Mesenchymal stem cell (in vitro differentiated cells and primary cell): ENCODE measurements around the gene UBC.

Experiments used
- DNase-seq: peaks from one replicate; pipeline ENCODE4 v3.0.0-alpha.2; 2013
- H2AFZ ChIP-seq: one replicate; pipeline ENCODE4 v1.6.1; 2013; ENCODE audit warnings: low read depth, mild to moderate bottlenecking, control low read depth, inconsistent platforms, low read length, moderate library complexity
- H2AK5ac ChIP-seq: 2 replicates; pipeline ENCODE4 v1.6.1; 2013; ENCODE audit warnings: low read length, moderate library complexity, mild to moderate bottlenecking, inconsistent platforms; ENCODE audit not compliant: severe bottlenecking
- H2BK120ac ChIP-seq: one replicate; pipeline ENCODE4 v1.6.1; 2013; ENCODE audit warnings: low read depth, mild to moderate bottlenecking, inconsistent platforms, low read length, moderate library complexity
- H2BK12ac ChIP-seq, 2 experiments: one replicate each; pipeline ENCODE4 v1.6.1; 2013; ENCODE audit warnings: inconsistent platforms in 2 of 2, low read length in 2 of 2, mild to moderate bottlenecking in 2 of 2, moderate library complexity in 2 of 2, control low read depth in 1 of 2
- H2BK15ac ChIP-seq: one replicate; pipeline ENCODE4 v1.6.1; 2013; ENCODE audit warnings: mild to moderate bottlenecking, low read depth, inconsistent platforms; ENCODE audit not compliant: poor library complexity, severe bottlenecking
- H2BK5ac ChIP-seq: 2 replicates; pipeline ENCODE4 v1.6.1; 2013; ENCODE audit warnings: low read depth, mild to moderate bottlenecking, low read length, control low read depth, inconsistent platforms; ENCODE audit not compliant: poor library complexity, severe bottlenecking
- H3K14ac ChIP-seq, 2 experiments: one replicate each; pipeline ENCODE4 v1.6.1; 2013; ENCODE audit warnings: inconsistent platforms in 2 of 2, low read length in 2 of 2, control low read depth in 1 of 2, mild to moderate bottlenecking in 1 of 2, moderate library complexity in 1 of 2
- H3K18ac ChIP-seq, 2 experiments: one replicate each; pipeline ENCODE4 v1.6.1; 2013; ENCODE audit warnings: inconsistent platforms in 2 of 2, low read length in 2 of 2, control low read depth in 1 of 2, low read depth in 1 of 2, mild to moderate bottlenecking in 1 of 2
- H3K23ac ChIP-seq, 2 experiments: one replicate each; pipeline ENCODE4 v1.6.1; 2013; ENCODE audit warnings: inconsistent platforms in 2 of 2, low read length in 2 of 2, mild to moderate bottlenecking in 2 of 2, moderate library complexity in 2 of 2, control low read depth in 1 of 2
- H3K27ac ChIP-seq: 2 replicates; pipeline ENCODE4 v1.5.1; 2013; ENCODE audit warnings: mild to moderate bottlenecking, moderate library complexity, low read length, control low read depth, inconsistent platforms; ENCODE audit not compliant: poor library complexity, severe bottlenecking
- H3K27me3 ChIP-seq, 2 experiments: 2 replicates each; pipeline versions ENCODE4 v1.6.1 to v1.7.0; 2013; ENCODE audit warnings: low read length in 2 of 2, mild to moderate bottlenecking in 2 of 2, moderate library complexity in 2 of 2, control low read depth in 1 of 2, inconsistent platforms in 1 of 2; ENCODE audit not compliant: control insufficient read depth in 1 of 2, insufficient read depth in 1 of 2
- H3K36me3 ChIP-seq, 2 experiments: 2 replicates each; pipeline versions ENCODE4 v1.6.1 to v1.7.0; 2013; ENCODE audit warnings: low read length in 2 of 2, control low read depth in 1 of 2, inconsistent platforms in 1 of 2, low read depth in 1 of 2, mild to moderate bottlenecking in 1 of 2; ENCODE audit not compliant: insufficient read depth in 2 of 2, control insufficient read depth in 1 of 2
- H3K4ac ChIP-seq, 2 experiments: one replicate each; pipeline ENCODE4 v1.6.1; 2013; ENCODE audit warnings: inconsistent platforms in 2 of 2, low read length in 2 of 2, mild to moderate bottlenecking in 2 of 2, moderate library complexity in 2 of 2, control low read depth in 1 of 2, low read depth in 1 of 2
- H3K4me1 ChIP-seq: 2 replicates; pipeline ENCODE4 v1.6.1; 2013; ENCODE audit warnings: low read depth, low read length, control low read depth; ENCODE audit not compliant: control insufficient read depth, insufficient read depth
- H3K4me2 ChIP-seq: 2 replicates; pipeline ENCODE4 v1.6.1; 2013; ENCODE audit warnings: low read length, mild to moderate bottlenecking, inconsistent platforms; ENCODE audit not compliant: poor library complexity, severe bottlenecking
- H3K4me3 ChIP-seq, 2 experiments: 2 replicates each; pipeline versions ENCODE4 v1.5.1 to v1.7.0; 2013; ENCODE audit warnings: low read length in 2 of 2, mild to moderate bottlenecking in 2 of 2, control low read depth in 1 of 2, low read depth in 1 of 2; ENCODE audit not compliant: insufficient read depth in 1 of 2
- H3K79me1 ChIP-seq: replicated peaks from 2 replicates; pipeline ENCODE4 v1.6.1; 2013; ENCODE audit warnings: mild to moderate bottlenecking, control low read depth, low read length, inconsistent platforms; ENCODE audit not compliant: poor library complexity, severe bottlenecking
- H3K9ac ChIP-seq: 2 replicates; pipeline ENCODE4 v1.7.0; 2013; ENCODE audit warnings: mild to moderate bottlenecking, low read length, moderate library complexity
- H3K9me3 ChIP-seq: 2 replicates; pipeline ENCODE4 v1.7.0; 2013; ENCODE audit warnings: mild to moderate bottlenecking, low read length; ENCODE audit not compliant: control insufficient read depth
- H4K8ac ChIP-seq: one replicate; pipeline ENCODE4 v1.6.1; 2013; ENCODE audit warnings: inconsistent platforms, mild to moderate bottlenecking, low read length, moderate library complexity
- H4K91ac ChIP-seq: one replicate; pipeline ENCODE4 v1.6.1; 2013; ENCODE audit warnings: mild to moderate bottlenecking, low read length, inconsistent platforms
- WGBS: methylation state at CpG from one replicate; pipeline ENCODE4 v1.1.7; 2013; ENCODE audit warnings: mixed read lengths; 5-methylcytosine and 5-hydroxymethylcytosine counted together

Gene UBC

DNA sequence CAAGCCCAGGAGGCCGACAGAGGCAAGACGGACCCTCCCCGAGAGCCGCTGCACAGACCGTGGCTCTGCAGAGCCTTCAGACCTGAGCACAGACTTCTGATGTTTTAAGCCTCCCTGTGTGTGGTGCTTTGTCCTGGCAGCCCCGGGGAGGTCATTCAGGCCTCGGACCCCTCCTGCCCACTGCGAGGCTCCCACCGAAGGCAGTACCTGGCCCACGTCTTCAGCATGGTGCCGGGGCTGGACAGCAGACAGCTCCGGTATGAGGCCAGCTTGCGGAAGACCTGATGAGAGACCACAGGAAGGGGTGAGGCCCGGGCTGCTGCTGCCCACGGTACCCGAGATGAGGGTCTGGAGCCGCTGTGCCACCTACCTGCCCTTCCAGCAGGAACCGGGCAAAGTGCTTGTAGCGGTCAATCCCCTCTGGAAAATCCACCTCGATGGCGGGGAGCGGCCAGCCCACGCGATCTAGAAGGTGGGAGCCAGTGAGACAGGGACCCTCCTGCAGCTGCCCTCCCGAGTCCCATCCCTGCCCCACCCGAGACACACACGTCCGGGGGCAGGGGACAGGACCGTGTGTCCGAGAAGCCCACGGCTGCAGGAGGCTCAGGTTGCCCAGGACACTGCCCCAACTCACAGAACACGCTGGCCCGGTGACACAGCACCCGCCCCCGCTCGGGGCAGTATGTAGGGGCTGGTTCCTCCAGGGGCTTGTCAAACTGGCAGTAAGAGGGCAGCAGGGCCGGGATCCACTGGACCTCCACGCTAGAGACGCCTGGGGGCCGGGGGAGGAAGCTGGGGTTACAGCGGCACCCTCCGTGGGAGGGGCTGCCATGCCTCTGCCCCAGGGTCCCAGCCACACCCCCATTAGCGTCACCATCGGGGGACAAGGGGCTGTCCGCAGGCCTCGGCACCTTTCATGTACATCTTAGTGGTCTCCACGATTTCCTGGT, 35.6 kb upstream of the UBC start:
- no peak overlapping the region for H3K4ac ChIP-seq
- no peak overlapping the region for H2BK5ac ChIP-seq
- no peak overlapping the region for H2BK15ac ChIP-seq
- no peak overlapping the region for H3K18ac ChIP-seq
- 94% methylated on average over 47 of the region's 47 CpGs for WGBS
- DNase-seq = no peak
- no peak overlapping the region for H3K9ac ChIP-seq
- H2AK5ac ChIP-seq = no peak overlapping the region
- no peak overlapping the region for H2AFZ ChIP-seq
- H4K91ac ChIP-seq = peak overlapping the region; percentile 23
- no peaks in the 10 kb centered on the region for H3K9me3 ChIP-seq
- no peak overlapping the region for H3K27ac ChIP-seq
- H3K14ac ChIP-seq = no peak overlapping the region
- H3K23ac ChIP-seq = no peak overlapping the region
- no peaks in the 10 kb centered on the region for H3K27me3 ChIP-seq
- H3K36me3 ChIP-seq = peaks cover 65 to 77% of the 10 kb centered on the region in 2 experiments
- peaks cover 8% of the 10 kb centered on the region for H3K4me1 ChIP-seq
- H2BK12ac ChIP-seq = no peak overlapping the region
- H3K4me2 ChIP-seq = no peak overlapping the region
- H2BK120ac ChIP-seq = no peak overlapping the region
- no peak overlapping the region for H3K4me3 ChIP-seq
- peaks cover 9% of the 10 kb centered on the region for H3K79me1 ChIP-seq
- no peak overlapping the region for H4K8ac ChIP-seq

DNA sequence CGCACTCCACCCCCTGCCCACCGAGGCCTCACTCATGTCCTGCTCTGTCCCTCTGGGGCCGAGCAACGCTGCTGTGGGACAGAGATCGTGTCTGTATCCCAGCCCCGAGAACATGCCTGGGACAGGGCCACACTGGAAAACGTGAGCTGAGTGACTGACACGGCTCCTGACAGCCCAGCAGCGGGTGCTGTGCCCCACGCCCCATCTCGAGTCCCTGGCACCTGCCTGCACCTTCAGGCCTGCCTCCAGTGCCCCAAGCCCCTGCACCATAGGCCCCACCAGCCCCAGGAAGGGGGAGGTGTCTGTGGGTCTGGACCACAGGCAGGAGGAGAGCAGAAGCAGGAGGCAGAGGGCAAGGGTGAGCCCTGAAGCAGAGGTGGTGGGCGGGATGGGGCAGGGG, 34.6 kb upstream of the UBC start:
- H3K4ac ChIP-seq = no peak overlapping the region
- peaks cover 9% of the 10 kb centered on the region for H3K79me1 ChIP-seq
- no peak overlapping the region for H2AFZ ChIP-seq
- no peak overlapping the region for H2BK5ac ChIP-seq
- no peak overlapping the region for H3K14ac ChIP-seq
- no peak overlapping the region for H3K9ac ChIP-seq
- no peak overlapping the region for H4K8ac ChIP-seq
- H3K9me3 ChIP-seq = no peaks in the 10 kb centered on the region
- peaks cover 8% of the 10 kb centered on the region for H3K4me1 ChIP-seq
- no peaks in the 10 kb centered on the region for H3K27me3 ChIP-seq
- no peak overlapping the region for H2BK15ac ChIP-seq
- H3K4me3 ChIP-seq = no peak overlapping the region
- no peak overlapping the region for H4K91ac ChIP-seq
- H3K27ac ChIP-seq = no peak overlapping the region
- no peak overlapping the region for H3K23ac ChIP-seq
- no peak overlapping the region for H2BK12ac ChIP-seq
- 95% methylated on average over 9 of the region's 12 CpGs for WGBS
- H2AK5ac ChIP-seq = no peak overlapping the region
- H2BK120ac ChIP-seq = no peak overlapping the region
- H3K18ac ChIP-seq = no peak overlapping the region
- DNase-seq = no peak
- H3K4me2 ChIP-seq = no peak overlapping the region
- H3K36me3 ChIP-seq = peaks cover 57 to 76% of the 10 kb centered on the region in 2 experiments

DNA sequence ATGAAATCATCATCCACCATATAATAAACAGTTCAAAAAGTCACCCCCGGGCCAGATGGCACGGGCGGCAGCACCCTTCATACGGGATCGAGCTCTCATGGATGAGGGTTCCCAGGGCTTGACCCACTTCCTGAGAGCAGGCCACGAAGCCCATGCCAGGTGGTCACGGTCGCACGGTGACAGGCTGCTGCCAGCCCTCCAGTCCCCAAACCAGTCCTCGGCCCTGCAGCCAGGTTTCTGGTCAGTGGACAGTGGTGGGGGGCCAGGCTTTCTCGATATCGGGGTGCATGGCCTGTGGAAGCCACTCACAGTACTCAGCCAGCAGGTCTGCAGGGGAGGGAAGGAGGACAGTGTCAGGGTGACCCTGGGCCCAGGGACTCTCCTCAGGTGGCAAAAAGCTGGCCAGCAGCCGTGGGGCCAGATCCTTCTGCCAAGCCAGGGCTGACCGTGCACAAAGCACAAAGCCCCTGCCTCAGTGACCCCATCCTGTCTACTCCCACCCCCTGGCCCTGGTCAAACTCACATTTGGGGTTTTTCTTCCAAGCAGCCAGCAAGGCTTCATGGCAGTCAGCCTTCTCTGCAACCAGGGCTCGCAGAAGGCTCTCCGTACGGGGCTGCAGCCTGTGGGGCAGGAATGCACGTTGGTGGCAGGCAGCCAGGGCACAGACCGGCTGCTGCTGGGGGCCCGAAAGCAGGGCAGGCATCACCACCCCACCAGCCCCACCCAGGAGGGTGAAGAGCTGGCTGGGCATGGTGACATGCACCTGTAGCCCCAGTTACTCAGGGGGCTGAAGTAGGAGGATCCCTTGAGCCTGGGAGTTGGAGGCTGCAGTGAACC, 33.3 kb upstream of the UBC start:
- Histone ChIP-seq H2BK12ac (no peak overlapping the region), H3K27ac (no peak overlapping the region), H3K18ac (no peak overlapping the region), H3K23ac (no peak overlapping the region), H2BK15ac (no peak overlapping the region), H2BK5ac (no peak overlapping the region), H3K27me3 (no peaks in the 10 kb centered on the region), H3K4me3 (no peak overlapping the region), H3K4me1 (peaks cover 8% of the 10 kb centered on the region), H3K14ac (no peak overlapping the region), H2AFZ (no peak overlapping the region), H3K9me3 (no peaks in the 10 kb centered on the region), H3K4ac (no peak overlapping the region), H3K79me1 (peaks cover 12% of the 10 kb centered on the region), H2BK120ac (no peak overlapping the region), H3K9ac (no peak overlapping the region), H4K8ac (no peak overlapping the region), H2AK5ac (no peak overlapping the region), H3K36me3 (peaks cover 50 to 68% of the 10 kb centered on the region in 2 experiments), H4K91ac (no peak overlapping the region), H3K4me2 (no peak overlapping the region)
- no peak for DNase-seq
- 97% methylated on average over 17 of the region's 20 CpGs for WGBS

DNA sequence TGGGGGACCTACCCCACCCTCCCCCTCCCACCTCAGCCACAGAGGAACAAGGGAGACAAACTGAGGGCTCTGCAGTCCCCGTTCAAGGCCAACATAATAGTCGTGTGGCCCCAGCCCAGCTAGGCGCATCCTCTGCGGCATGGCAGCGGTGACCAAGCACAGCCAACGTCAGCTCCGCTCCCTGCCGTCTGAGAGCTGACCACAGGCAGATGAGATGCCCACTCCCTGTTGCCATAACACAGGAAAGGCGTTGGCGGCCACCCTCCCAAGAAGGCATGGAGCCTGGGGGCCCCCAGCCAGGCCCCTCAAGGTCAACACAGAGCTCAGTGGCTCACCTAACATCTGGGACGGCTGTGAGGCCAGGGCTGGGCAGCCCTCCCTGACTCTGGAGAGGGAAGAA, 32.6 kb upstream of the UBC start:
- no peak overlapping the region for H2BK15ac ChIP-seq
- DNase-seq = no peak
- no peak overlapping the region for H3K4ac ChIP-seq
- no peak overlapping the region for H2BK120ac ChIP-seq
- 95% methylated on average over 11 of the region's 11 CpGs for WGBS
- no peak overlapping the region for H3K27ac ChIP-seq
- no peak overlapping the region for H3K4me3 ChIP-seq
- peaks cover 44 to 61% of the 10 kb centered on the region in 2 experiments for H3K36me3 ChIP-seq
- no peak overlapping the region for H2AFZ ChIP-seq
- H2AK5ac ChIP-seq = no peak overlapping the region
- no peak overlapping the region for H4K8ac ChIP-seq
- H3K23ac ChIP-seq = no peak overlapping the region
- H3K79me1 ChIP-seq = peaks cover 12% of the 10 kb centered on the region
- no peak overlapping the region for H2BK5ac ChIP-seq
- no peaks in the 10 kb centered on the region for H3K27me3 ChIP-seq
- H3K18ac ChIP-seq = no peak overlapping the region
- H3K9me3 ChIP-seq = no peaks in the 10 kb centered on the region
- H2BK12ac ChIP-seq = no peak overlapping the region
- H3K9ac ChIP-seq = no peak overlapping the region
- no peak overlapping the region for H4K91ac ChIP-seq
- H3K4me2 ChIP-seq = no peak overlapping the region
- peaks cover 8% of the 10 kb centered on the region for H3K4me1 ChIP-seq
- H3K14ac ChIP-seq = no peak overlapping the region
